Measurements from ENCODE around the gene AFDN.

The AFDN gene

DNA sequence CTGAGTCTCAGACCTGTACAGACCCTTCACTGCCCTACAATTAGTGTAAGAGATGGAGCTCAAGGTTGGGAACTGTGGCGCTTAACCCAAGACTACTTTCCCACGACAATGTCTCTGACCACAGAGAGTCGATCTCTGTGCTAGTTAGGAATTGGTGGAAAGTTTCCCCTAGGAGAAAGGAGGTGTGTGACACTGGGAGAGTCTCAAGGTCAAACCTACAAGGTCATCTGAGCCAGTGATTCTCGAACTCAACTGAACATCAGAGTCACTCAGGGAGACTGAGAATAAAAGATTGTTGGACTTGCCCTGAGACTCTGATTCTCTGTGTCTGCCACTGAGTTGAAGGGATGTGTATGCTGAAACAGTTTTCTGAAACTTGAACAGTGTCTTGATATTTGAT, 9.7 kb upstream of the AFDN start:
- DNase-seq, result no peak

DNA sequence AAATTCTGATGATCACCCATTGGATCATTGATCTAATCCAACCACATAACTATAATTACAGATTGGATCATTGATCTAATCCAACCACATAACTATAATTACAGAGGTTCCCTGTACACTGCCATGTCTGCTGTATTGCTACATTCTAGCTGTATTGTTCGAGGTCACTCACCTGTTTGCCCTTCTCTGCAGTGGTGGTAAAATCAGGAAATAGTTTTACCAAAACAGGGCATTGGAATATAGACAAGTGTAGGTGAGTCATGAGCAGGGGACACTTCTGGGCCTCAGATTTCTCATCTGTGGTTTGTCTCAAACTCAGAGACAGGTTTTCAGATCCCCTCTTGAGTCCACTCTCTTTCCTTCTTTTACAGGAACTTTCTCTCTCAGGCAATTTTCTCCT, 9.0 kb upstream of the AFDN start:
- no peak for DNase-seq

DNA sequence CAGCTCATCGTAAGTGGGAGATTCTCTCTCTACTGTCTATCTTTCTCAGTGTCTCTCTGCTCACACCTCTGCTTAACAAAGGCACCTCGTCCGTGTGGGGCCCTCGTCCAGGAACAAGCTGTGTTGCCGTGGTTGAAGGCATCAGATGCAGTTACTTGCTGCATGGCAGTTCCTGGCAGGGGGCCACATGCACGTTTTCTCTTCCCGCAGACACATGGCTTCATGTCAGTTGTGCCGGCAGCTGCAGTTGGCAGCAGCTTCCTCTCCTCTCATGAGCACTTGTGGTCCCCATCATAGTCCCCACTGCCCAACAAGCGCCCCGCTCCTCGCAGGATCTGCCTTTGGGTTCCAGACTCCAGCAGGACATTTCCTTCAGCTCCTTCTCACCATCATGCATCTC, 7.1 kb upstream of the AFDN start:
- no peak for DNase-seq

DNA sequence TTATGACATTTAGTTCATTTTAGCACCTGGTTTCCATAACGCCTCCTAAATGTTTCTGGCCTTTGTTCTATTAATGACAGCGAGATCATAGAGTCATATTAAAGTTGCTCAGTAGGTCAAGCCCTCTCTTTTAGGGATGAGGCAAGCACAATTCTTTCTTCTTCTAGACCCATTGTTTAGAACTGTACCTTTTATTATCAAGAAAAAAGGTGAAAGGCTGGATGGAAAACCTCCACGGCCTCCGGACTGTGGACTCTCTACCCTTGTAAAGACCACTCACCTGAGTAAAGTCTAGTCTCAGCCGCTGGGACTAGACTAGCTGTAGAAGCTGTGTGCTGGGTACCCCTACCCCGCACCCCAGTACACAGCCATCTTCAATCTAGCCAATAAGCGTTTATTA, 6.0 kb upstream of the AFDN start:
- DNase-seq, result no peak

DNA sequence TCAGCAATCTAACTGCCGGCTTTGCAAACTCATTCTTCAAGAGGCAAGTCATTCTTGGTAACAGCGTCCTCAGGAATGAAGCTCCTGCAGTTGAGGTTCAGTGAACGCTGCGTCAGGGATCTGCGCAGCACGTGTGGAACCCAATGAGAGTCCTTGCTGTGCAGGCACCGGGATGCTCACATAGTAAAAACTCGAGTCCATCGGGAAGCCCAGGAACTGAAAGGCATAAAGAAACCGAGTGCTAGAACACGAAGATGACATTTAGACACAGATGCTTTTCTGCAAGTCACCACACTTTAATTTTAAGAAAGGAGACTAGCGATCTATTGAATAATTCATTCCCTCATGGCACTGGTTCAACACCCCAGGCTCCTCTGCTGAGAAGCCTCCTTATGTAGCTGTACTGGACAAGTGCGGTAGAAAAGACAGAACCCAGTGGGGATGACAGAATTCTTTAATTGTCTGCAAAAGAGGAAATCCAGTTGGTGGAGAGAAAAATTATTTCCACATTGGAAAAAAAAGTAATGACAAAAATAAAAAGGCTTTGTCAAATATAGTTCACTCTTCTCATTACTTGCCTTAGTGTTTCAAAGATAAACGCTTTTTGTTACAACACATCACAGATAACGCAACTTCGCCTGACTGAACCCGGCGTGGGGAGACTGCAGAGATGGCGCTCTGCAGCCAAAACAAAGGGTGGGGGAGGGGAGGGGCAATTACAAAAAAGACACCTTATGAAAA, 1.9 kb upstream of the AFDN start:
- DNase-seq, result no peak

DNA sequence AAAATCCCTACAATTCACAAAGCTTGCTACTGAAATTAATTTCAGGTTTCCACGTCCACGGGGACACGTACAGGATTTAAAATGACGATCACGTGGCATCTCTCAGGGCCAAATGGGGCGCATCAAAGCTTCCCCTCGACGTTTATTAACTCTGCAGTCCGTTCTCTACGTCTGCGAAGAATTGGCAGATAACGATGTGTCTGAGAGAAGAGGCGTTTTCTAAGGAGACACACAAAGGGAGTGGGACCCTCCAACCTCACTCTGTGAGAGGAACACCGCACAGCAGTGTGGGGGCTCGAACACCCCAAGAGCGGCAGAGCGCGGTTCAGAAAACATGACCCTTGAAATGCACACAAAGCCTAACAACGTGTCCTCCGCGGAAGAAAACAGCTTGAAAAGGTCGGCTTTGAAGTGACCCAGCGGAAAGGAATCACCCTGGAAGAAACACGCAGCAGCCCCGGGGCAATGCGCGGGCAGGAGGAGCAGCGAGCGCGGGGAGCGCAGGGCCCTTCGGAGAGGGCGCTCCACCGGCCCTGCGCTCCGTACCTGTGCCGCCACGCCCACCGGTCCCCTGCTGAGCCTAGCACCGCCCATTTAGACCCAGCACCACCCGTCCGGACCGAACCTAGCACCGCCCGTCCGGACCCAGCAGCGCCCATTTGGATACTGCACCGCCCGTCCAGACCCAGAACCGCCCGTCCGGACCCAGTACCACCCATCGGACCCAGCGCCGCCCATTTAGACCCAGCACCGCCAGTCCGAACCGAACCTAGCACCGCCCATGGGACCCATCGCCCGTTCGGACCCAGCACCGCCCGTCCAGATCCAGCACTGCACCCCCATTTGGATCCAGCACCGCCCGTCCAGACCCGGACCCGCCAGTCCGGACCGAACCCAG, 1.1 kb upstream of the AFDN start:
- DNase-seq, result peak in 2 of 4 experiments; percentile 3 to 7

DNA sequence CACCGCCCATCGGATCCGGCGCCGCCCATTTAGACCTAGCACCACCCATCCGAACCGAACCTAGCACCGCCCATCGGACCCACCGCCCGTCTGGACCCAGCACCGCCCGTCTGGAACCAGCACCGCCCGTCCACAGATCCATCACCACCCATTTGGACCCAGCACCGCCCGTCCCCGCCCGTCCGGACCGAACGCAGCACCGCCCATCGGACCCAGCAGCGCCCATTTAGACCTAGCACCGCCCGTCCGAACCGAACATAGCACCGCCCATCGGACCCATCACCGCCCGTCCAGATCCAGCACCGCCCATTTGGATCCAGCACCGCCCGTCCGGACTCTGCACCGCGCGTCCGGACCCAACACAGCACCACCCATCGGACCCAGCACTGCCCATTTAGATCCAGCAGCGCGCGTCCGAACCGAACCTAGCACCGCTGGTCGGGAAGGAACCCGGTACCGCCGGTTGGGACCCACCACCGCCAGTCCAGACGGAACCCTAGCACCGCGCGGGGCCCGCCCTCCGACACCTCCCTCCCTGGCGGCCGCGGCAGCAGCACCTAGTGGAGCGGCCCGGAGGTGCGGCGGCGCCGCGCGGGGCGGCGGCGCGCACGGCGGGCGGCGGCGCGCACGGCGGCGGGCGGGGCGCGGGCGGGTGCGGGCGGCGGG, 348 bp upstream of the AFDN start:
- DNase-seq, result peak; percentile 20 to 38 (median 28)

DNA sequence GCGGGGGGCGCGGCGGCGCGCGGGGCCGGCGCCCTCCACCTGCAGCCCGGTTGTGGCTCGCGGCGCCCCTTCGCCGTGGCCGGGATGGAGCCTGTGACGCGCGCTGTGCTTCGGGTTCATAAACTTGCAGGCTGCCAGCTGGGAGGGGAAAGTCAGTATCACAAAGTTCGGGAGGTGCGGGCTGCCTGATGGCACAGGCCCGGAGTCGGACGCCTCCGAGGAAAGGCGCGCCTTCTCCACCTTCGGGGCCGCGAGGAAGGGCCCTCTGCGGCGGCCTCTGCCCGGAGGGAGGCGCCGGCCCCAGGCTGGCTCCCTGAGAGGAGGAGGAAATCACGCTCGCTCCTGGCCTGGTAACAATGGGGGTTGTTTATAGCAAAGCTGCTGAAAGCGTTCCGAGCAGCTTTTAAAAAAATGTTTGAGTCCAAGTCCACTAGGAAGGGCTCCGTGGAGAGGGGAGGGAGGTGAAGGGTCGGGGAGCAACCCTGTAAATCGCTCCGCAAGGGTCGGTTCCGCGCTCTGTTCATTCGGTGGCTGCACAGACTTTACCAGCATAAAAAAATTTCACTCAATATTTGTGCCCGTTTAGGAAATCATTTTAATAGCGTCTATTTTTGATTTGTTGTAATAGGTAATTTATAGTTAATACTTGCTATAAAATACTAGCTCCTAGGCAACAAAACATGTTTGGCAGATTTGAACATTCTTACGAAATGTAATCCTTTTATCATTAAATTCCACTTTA, 1.0 kb downstream of the AFDN start:
- peak in 1 of 4 experiments; percentile 6 for DNase-seq

DNA sequence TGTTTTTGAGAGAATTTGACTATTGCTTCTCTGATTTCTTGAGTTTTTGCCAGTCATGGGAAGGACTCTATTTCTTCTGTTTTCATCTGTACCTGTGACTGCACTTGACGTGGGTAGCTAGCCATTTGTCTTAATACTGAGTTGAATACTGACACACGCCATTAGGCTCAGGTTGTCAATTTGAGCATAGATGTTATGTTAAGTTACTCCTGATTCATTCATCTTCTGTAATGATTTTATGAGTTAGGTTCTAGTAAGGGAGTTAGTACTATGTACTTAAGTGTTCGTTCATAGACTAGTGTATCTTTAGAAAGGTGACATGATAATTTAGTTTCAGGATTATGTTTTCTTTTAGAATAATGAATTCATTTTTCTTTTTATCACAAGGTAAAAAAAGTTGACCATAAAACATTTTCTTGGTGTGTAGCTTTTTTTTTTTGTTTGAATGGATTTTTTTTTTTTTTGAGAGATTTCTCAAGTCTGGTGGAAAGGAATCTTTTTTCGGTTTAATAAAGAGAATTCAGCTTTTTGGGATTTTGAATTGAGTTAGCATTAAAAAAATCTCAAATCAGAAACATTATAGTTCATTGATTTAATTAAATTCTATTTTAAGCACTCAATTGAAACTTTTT, 1.7 kb downstream of the AFDN start:
- no peak for DNase-seq

DNA sequence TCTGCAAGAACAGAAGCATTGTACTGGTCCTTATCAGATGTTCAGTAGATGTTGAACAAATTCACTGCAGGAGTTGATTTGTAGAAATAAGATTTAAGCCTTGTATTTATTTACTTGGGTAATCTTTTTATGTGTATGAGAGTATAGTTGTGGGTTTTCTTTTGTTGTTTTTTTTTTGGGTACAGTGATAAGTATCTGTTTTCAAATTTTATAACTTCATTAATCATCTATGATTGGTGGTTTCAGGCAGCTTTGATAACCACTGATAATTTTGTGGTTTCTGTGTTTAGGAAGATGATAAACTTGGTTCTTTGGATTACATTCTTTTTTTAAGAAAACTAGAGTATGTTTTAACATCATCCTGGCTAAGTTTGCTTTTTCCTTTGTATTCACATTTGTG, 2.8 kb downstream of the AFDN start:
- DNase-seq, result no peak

DNA sequence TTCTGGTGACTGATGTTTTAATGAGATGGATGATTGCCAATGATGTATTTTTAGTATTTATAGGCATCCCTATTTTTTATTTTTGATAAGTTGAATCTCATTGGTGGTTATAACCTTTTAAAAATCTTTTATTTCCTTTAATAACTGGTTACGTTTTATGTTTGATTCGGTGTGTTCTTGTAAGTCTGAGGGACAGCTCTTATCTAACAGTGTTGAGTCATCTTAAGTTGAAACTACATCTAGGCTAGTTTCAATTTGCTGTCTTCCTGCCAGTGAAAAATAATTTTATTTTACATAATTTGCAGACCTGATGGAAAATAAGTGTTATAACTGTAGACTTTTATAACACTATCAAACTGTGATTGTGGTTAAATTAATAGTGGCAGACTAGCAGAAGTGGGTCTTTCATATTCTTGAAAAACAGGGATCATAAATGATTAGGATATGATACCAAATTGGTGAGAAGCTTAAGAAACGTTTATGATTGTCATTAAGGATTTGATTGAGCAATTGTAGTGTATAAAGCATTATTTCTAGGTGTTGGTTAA, 4.6 kb downstream of the AFDN start:
- no peak for DNase-seq

DNA sequence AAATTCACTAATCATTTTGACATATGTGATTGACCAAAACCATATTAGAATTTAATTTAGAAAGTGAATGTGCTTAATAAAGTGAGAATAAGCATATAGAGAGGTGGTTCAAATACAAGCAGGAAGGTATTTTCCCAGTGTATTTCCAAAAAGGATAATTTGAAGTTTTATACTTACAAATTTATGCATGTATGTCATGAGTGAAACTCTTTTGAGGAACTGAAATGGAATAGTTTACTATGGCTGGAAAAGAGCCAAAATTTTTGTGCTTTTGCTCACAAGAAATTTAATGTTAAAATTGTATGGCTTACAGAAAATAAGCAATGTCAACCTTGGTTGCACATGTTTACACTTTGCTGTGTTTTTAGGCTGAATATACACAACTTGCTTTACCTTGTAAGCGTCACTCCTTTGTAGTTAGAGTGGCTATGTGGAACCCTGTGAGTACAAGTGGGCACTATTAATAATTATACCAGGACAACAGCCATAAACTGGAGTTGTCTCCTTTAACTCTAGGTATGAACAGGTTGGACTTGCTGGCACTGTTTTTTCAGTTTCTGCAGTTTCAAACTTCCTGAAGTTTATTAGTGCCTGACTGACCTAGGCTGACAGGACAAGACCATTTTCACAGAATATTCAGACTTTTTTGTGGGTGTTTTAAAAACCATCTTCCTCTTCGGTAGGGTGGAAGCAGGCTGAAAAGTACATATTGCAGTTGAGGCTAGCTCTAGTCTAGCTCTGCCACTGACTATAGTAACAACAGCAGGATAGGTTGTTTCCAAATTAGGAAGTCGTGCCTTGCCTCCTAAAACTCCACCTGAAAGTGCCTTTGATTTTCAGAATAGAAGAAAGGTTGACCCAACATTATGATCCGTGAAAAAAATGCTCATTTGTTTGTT, 6.0 kb downstream of the AFDN start:
- no peak for DNase-seq

DNA sequence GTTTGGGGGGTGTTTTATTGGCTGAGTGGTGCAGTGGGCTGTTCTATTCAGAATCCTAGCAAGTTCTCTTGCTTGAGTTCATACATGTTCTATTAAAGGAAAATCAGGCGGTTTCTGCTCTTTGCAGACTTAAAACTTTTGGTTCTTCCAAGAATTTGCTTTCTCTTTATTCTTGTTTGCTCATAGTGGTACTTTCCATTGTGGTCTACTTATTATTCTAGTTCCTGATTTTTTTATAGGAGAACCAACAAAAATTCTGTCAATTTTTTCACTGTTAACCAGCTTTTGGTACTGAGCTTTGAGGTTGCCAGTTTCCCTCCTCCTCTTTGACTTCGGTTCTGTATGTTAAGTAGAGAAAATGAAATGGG, 6.7 kb downstream of the AFDN start:
- DNase-seq, result no peak

DNA sequence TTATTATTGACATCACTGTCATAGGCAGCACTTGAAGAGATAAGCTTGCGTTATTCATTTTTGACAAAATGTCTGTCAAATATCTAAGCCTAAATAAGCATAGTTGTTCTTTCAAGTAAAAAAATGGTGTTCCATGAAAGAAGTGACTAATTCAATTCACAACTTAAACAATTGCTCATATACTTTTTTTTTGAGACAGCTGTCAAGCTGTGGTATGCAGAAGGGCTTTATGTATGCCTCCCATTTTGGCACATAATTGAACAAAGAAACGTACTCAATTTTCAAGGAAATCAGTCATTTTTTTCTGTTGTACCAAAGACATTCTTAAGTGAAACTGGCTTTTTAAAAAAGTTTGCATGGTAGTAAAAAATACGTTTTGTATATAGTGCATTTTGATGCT, 8.5 kb downstream of the AFDN start:
- DNase-seq, result no peak

DNA sequence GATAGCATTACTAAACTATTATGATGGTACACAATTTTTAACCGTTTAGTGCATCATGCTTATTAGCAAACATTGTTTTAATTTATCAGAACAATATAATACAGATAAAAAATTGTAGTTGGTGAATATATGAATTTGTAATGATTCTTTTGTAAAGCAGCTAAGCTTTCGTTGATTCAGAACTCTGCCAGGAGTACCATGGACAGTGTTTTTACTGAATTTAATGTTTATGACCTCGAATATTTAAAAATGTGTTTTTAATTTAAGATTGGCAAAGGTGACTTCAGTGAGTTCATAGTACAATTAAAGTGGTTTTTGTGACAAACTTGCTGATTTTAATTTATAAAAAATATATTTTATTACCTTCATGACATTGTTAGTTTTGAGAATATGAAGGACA, 10.0 kb downstream of the AFDN start:
- DNase-seq, result no peak

DNA sequence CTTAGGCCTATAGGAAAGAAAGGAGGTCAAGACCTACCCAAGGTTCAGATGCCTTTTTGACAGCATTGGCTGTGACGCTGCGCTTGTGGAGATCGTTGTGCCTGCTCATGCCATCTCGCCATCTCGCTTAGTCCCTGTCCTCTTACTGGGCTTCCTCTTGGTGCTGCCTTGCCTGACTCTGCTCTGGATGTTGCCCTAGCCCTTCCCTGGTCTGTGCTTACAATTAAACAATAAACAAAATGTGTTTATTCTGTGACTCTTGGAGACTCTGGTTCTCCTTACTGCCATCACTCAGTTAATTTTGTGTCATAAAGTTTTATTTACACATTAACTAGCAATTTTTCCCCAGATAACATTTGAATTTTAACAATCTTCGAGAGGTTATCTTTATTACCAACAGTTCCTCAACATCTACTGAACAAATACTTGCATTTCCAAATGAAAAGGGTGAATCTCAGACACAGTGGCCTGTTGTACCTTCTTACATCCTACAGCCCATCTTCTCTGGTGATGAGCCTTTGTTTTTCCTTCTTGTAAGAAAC, 11.6 kb downstream of the AFDN start:
- no peak for DNase-seq

DNA sequence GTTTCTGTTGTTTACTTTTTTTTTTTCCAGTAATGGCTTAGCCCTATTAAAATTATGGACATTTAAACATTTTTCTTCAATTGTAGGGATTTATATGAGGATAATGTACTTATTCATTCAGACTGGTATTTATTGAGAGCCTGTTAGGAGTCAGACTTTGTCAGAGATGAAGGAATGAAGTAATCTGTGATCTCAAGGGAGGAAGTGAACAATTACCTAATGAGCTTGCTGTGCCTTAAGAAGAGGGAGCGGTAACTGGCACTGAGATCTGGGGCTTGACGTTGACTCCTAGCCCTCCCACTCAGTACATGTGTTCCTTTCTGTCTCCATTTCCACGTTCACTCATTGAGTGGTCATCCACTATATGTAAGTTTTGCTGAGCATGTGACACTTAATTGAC, 12.6 kb downstream of the AFDN start:
- DNase-seq, result no peak

DNA sequence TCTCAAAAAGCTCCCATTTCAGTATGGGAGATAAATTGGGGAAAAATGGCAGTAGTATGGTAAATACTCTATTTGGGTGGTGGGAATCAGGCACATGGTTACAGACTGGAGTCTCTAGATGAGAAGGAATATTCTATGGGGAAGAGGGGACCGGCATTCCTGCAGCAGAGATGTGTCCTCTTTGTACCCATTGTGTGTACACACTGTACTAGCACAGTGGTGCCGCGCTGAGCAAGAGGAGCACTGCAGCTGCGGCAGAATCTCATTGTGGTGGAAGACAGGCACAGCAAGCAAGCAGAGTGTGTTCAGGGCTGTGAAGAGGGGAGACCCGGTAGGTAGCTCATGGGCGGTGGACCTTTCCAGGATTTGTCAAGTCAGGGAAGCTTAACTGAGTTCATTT, 13.0 kb downstream of the AFDN start:
- DNase-seq, result no peak

DNA sequence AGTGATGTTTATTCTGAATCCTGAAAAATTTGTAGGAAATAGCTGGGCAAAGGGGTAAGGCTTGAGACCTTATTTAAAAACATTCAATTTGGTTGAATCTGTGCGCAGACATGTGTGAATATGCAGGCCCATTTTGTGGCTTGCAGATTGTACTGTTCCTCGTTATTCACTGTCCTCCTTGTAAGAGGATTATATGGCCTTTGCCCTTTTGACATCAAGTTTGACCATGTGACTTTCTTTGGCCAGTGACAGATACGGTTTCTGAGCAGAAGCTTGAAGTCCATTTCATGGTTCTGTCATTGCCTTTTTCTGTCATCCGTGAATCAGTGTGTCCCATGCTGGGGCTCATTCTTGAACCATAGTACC, 13.4 kb downstream of the AFDN start:
- no peak for DNase-seq

DNA sequence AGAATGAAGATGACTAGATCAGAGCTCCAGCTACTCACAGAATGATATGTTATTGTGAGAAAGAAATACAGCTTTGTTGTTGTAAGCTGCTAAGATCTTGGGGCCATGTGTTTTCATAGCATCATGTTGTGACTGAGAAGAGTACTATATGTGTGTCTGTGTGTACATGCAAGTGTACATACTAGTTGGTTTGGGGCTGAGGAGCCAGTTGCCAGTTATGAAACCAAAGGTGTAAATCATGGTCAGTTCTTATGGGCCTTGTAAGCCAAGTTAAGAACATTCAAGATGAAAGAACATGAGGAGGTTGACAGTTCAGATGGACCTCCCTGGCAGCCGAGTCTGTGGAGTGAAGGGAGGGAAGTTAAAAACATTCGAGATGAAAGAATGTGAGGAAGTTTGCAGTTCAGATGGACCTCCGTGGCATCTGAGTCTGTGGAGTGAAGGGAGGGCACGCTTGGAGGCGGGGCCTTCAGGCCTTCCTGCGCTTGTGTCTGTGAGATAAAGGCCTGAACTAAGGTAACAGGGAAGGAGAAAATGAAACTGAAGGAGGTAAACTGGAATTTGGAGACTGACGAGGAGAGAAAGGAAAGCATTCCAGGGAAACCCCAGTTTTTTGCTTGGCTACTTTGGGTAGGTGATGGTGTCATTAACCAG, 13.9 kb downstream of the AFDN start:
- no peak for DNase-seq

DNA sequence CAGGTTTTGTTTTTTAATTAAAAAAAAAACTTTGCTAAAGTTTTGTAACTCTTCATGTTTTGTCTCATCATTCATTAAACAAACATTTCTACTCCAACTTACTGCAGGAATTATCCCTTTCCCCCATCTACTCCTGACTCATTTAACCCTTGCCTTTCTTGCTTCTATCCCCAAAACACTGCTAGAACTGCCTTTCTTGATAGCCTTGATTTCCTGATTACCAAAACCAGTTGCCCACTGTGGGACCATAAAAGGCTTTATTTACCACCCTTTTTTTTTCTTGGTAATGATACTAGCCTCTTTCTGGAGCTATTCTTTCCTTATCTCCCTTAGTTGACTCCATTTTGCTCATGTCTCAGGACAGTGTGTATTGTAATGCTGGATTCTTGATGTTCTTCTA, 15.3 kb downstream of the AFDN start:
- DNase-seq, result no peak
